Measurements from ENCODE around the gene DPYSL4.

- TF ChIP-seq CTCF (IDR thresholded peaks at IDR 0.05; ENCODE audit: insufficient read depth, low read depth, low read length), result no peak
- TF ChIP-seq EZH2 (IDR thresholded peaks at IDR 0.05; ENCODE audit: insufficient read depth, low read length), result no peak
Observed at GRCh38 chr10:132208462-132209050, 21.8 kb downstream of the DPYSL4 start.

All from astrocyte (in vitro differentiated cells and primary cell).